Measurements from ENCODE around the gene ADAMTS2.

The ADAMTS2 gene

GRCh38 chr5:179348011-179348530, 2.8 kb upstream of the ADAMTS2 start:
- no peak overlapping the region for H3K4me3 ChIP-seq (ENCODE audit: low read depth, low read length)
- DNase-seq (ENCODE audit: low read depth), result no peak
- TF ChIP-seq, protein P1, sequence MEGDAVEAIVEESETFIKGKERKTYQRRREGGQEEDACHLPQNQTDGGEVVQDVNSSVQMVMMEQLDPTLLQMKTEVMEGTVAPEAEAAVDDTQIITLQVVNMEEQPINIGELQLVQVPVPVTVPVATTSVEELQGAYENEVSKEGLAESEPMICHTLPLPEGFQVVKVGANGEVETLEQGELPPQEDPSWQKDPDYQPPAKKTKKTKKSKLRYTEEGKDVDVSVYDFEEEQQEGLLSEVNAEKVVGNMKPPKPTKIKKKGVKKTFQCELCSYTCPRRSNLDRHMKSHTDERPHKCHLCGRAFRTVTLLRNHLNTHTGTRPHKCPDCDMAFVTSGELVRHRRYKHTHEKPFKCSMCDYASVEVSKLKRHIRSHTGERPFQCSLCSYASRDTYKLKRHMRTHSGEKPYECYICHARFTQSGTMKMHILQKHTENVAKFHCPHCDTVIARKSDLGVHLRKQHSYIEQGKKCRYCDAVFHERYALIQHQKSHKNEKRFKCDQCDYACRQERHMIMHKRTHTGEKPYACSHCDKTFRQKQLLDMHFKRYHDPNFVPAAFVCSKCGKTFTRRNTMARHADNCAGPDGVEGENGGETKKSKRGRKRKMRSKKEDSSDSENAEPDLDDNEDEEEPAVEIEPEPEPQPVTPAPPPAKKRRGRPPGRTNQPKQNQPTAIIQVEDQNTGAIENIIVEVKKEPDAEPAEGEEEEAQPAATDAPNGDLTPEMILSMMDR (conservative IDR thresholded peaks at IDR 0.05; ENCODE audit: low read depth, low read length), result no peak

- TF ChIP-seq, protein P1 (conservative IDR thresholded peaks at IDR 0.05; ENCODE audit: low read depth, low read length), result no peak
- no peak for DNase-seq (ENCODE audit: low read depth)
- no peak overlapping the region for H3K4me3 ChIP-seq (ENCODE audit: low read depth, low read length)
Measured at GRCh38 chr5:179347581-179347980, 2.3 kb upstream of the ADAMTS2 start.

GRCh38 chr5:179346875-179347274, 1.6 kb upstream of the ADAMTS2 start:
- TF ChIP-seq, protein P1 (conservative IDR thresholded peaks at IDR 0.05; ENCODE audit: low read depth, low read length), result no peak
- H3K4me3 ChIP-seq (ENCODE audit: low read depth, low read length), result no peak overlapping the region
- no peak for DNase-seq (ENCODE audit: low read depth)

- peak; percentile 37 for DNase-seq (ENCODE audit: low read depth)
- no peak overlapping the region for H3K4me3 ChIP-seq (ENCODE audit: low read depth, low read length)
- TF ChIP-seq, protein P1 (conservative IDR thresholded peaks at IDR 0.05; ENCODE audit: low read depth, low read length), result no peak
Measured at GRCh38 chr5:179346401-179346800, 1.1 kb upstream of the ADAMTS2 start.

DNA sequence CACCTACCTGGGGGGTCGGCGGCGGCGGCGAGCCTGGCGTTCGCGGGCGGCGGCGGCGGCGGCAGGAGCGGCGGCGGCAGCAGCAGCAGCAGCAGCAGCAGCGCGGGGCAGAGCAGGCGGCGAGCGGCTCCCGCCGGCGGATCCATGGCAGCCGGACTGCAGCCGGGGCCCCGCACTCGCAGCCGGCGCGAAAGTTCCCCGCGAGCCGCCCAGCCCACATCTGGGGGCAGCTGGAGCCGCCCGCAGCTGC, 153 bp downstream of the ADAMTS2 start:
- peak overlapping the region; percentile 81 for H3K4me3 ChIP-seq (ENCODE audit: low read depth, low read length)
- no peak for DNase-seq (ENCODE audit: low read depth)
- TF ChIP-seq, protein P1 (conservative IDR thresholded peaks at IDR 0.05; ENCODE audit: low read depth, low read length), result no peak

GRCh38 chr5:179344431-179345182, 654 bp downstream of the ADAMTS2 start:
- peak; percentile 33 for DNase-seq (ENCODE audit: low read depth)
- TF ChIP-seq, protein P1 (conservative IDR thresholded peaks at IDR 0.05; ENCODE audit: low read depth, low read length), result no peak
- peak overlapping the region; percentile 81 for H3K4me3 ChIP-seq (ENCODE audit: low read depth, low read length)

All from choroid plexus epithelial cell (primary cell).